Activated T-helper 1 cell treated with anti-CD3 and anti-CD28 coated beads, Interleukin-12 subunit alpha, Interleukin-12 subunit beta, Interleukin-2, Interleukin-4 antibody, amounts not matched to agents 30 ng/mL and 10 ng/mL and 1 ng/mL, durations not matched to agents 14 hours and 24 hours and 36 hours (primary cell): ENCODE data around the gene DMD. TPM values are rescaled to one million over a fixed set of nuclear protein-coding genes. Genes with fewer than 3 reads are reported as not detected.

Experiments used
- DNase-seq: peaks from one replicate; pipeline ENCODE4 v3.0.0; 2021; ENCODE audit warnings: low spot score
- H3K27ac Mint-ChIP-seq: one replicate; pipeline ENCODE4 v1.8.0; 2021; ENCODE audit warnings: mild to moderate bottlenecking, mixed read lengths
- H3K27me3 Mint-ChIP-seq: one replicate; pipeline ENCODE4 v1.8.0; 2022; ENCODE audit warnings: mild to moderate bottlenecking, moderate library complexity, mixed read lengths; ENCODE audit not compliant: insufficient read depth
- H3K36me3 Mint-ChIP-seq: one replicate; pipeline ENCODE4 v1.8.0; 2021; ENCODE audit warnings: low read depth, mixed read lengths
- H3K4me1 Mint-ChIP-seq: one replicate; pipeline ENCODE4 v1.8.0; 2021; ENCODE audit warnings: low read depth, mixed read lengths
- H3K4me3 Mint-ChIP-seq: one replicate; pipeline ENCODE4 v1.8.0; 2021; ENCODE audit warnings: mild to moderate bottlenecking, moderate library complexity, mixed read lengths
- H3K9me3 Mint-ChIP-seq: one replicate; pipeline ENCODE4 v1.8.0; 2021; ENCODE audit warnings: mixed read lengths
- intact Hi-C: fragments of 100-400 bp; cut with micrococcal nuclease; formaldehyde crosslinking; loops from one replicate; pipeline ENCODE4 v1.15.1; 2024
- total RNA-seq: library from RNA; stranded (reverse); gene quantifications from 2 replicates; pipeline ENCODE4 v1.2.3, GENCODE V29; 2022

Gene DMD
- total RNA-seq, 1 donor from 2014 or later: 12.8 TPM

- DNase-seq: no peak
- Mint-ChIP-seq H3K4me3 (no peak overlapping the region), H3K27ac (peak overlapping the region; percentile 52), H3K4me1 (peaks cover 16% of the 10 kb centered on the region), H3K9me3 (peaks cover 5% of the 10 kb centered on the region), H3K36me3 (no peaks in the 10 kb centered on the region), H3K27me3 (no peaks in the 10 kb centered on the region)
- intact Hi-C loops: no loop called here
These were observed 762.4 kb downstream of the DMD start for GRCh38 chrX:32448945-32449344.

DNA sequence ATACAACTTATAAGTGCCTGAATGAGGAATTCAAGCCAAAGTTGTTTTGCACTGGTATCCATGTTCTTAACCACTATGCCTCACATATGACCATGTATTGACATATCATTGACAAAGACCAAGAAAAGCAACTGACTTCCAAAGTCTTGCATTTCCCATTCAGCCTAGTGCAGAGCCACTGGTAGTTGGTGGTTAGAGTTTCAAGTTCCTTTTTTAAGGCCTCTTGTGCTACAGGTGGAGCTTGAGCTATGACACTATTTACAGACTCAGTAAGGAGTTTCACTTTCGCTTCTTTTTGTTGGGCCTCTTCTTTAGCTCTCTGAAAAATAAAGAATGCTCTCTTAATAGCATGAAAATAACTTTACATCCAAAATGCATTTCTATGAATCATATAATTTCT is 763.0 kb downstream of the DMD start:
- H3K9me3 Mint-ChIP-seq: peaks cover 5% of the 10 kb centered on the region
- no peaks in the 10 kb centered on the region for H3K27me3 Mint-ChIP-seq
- peak; percentile 4 for DNase-seq
- H3K27ac Mint-ChIP-seq: peak overlapping the region; percentile 44
- H3K36me3 Mint-ChIP-seq: no peaks in the 10 kb centered on the region
- intact Hi-C loops: no loop called here
- peaks cover 16% of the 10 kb centered on the region for H3K4me1 Mint-ChIP-seq
- peak overlapping the region; percentile 26 for H3K4me3 Mint-ChIP-seq

DNA sequence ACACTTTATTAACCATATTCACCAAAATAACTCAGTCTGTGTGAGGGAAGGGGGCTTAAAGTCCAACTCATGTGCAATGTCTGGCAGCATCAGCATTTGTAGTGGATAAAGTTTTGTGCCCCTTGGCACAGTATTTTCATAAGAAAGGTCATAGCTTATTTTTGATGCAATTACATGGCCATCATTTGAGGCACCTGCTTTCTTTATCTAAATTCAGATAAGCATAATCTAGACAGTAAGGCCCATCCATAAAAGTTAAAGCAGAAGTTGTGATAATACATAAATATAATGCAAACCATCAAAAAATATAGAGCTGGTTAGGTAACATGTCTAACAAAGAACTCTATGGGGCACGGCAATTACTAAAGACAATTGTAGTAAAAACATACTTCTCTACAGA is 763.7 kb downstream of the DMD start:
- no peak for DNase-seq
- intact Hi-C loops: no loop called here
- H3K27me3 Mint-ChIP-seq: no peaks in the 10 kb centered on the region
- no peaks in the 10 kb centered on the region for H3K36me3 Mint-ChIP-seq
- peaks cover 5% of the 10 kb centered on the region for H3K9me3 Mint-ChIP-seq
- H3K4me3 Mint-ChIP-seq: no peak overlapping the region
- no peak overlapping the region for H3K27ac Mint-ChIP-seq
- peaks cover 16% of the 10 kb centered on the region for H3K4me1 Mint-ChIP-seq

DNA sequence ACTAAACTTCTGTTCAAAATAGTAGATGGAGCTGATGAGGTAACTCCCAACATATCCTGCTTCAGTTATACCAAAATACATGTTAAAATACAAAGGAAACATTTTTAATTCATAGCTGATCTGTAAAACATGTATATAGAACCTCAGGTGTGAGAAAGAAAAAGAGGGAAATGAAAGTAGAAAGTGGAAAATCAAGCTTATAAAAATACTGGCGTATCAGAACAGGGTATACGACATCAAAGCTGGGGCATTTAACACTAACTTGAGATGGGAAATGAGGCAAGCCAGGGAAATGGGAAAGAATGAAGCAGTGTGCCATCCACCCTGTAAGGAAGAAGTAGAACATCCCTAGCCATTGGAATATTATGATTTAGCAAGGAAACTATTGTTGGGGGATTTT is 767.5 kb downstream of the DMD start:
- Mint-ChIP-seq H3K36me3 (no peaks in the 10 kb centered on the region), H3K9me3 (no peaks in the 10 kb centered on the region), H3K4me1 (peaks cover 10% of the 10 kb centered on the region), H3K27ac (no peak overlapping the region), H3K27me3 (no peaks in the 10 kb centered on the region), H3K4me3 (no peak overlapping the region)
- intact Hi-C loops: no loop called here
- DNase-seq: no peak

DNA sequence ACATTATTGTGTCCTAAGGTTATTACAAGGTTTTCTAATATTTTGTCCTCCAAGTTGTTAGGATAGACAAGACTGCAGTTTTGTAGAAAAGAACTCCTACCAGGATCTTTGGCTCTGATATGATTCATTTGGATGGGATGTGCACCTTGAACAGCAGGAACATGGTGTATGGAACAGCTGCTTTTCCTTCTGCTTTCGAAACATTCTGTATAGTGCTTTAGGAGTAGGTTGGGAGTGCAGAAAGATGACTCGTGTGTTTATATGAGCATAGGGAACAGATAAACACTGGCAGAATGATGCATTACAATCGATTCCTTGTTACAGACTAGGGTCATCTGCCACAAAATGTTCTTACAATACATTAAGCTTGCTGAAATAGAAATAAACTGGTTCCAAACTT is 790.1 kb downstream of the DMD start:
- H3K4me1 Mint-ChIP-seq: no peaks in the 10 kb centered on the region
- H3K27ac Mint-ChIP-seq: no peak overlapping the region
- DNase-seq: no peak
- H3K27me3 Mint-ChIP-seq: no peaks in the 10 kb centered on the region
- H3K36me3 Mint-ChIP-seq: no peaks in the 10 kb centered on the region
- H3K9me3 Mint-ChIP-seq: no peaks in the 10 kb centered on the region
- intact Hi-C loops: no loop called here
- H3K4me3 Mint-ChIP-seq: no peak overlapping the region

DNA sequence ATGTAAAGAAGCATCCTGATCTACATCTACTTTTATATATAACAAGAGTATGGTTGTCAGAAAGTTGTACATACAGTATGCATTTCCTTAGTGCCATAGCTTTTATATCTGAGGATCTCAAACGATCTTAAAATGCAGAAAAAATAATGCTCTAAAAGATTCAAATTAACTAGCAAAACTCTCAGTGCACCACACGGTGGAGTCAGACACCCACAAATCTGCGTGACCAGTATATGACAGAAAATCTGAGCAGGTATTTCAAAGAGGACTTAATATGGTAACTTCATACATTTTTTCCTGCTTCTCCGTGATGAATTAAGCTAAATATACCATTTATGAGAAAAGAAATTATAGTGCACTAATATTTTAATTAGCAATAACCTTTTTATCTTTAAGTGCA is 803.0 kb downstream of the DMD start:
- Mint-ChIP-seq H3K27me3 (no peaks in the 10 kb centered on the region), H3K36me3 (no peaks in the 10 kb centered on the region), H3K4me3 (no peak overlapping the region), H3K27ac (no peak overlapping the region), H3K9me3 (no peaks in the 10 kb centered on the region), H3K4me1 (no peaks in the 10 kb centered on the region)
- intact Hi-C loops: no loop called here
- DNase-seq: peak; percentile 0

DNA sequence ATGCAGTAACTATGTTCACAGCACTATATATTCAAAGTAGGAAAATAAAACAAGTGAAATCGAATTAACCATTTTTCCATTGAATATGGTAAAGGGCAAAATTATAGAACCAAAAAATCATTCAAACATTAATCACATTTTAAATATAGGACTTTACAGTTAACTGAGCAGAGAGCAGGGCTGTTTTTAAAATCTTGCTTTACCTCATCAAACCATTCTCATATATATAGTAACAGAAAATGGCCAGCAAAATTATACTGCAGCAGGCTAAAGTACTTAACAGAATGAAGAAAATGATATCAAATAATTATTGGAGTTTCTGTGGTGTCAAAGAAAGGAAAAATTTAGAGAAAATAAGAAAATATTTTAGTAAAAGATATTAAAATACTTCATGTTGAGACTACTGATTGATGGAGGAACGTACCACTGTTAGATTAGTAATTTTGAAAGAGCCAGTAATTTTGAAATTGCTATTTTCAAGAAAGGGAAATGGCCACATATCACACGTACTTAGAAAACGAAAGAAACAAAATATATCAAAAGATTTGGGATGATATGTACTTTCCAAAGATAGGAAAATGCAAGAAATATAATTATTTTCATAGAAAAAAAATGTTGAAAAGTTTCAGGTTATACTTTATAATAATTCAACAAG is 813.7 kb downstream of the DMD start:
- Mint-ChIP-seq H3K27me3 (no peaks in the 10 kb centered on the region), H3K27ac (no peak overlapping the region), H3K4me1 (no peaks in the 10 kb centered on the region), H3K4me3 (no peak overlapping the region), H3K36me3 (no peaks in the 10 kb centered on the region), H3K9me3 (no peaks in the 10 kb centered on the region)
- no peak for DNase-seq
- intact Hi-C loops: no loop called here

DNA sequence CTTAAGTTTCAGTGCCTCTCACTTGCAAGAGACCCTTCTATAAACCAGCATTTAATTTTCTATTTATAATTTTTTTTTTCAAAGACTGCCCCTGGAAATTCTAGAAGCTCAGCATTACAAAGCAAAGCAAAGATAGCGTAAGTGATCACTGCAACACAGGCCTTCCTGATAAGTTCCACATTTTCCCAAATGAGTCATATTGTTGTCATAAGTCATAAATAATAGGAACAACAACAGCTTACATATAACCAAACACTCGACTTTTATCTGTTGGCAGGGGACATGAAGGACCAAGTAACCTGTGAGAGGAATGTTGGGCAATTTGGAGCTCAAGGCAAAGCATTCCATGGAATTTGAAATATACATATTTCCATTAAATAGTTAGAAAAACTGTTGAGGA is 815.5 kb downstream of the DMD start:
- no peak for DNase-seq
- no peaks in the 10 kb centered on the region for H3K4me1 Mint-ChIP-seq
- H3K36me3 Mint-ChIP-seq: no peaks in the 10 kb centered on the region
- H3K27ac Mint-ChIP-seq: no peak overlapping the region
- no peak overlapping the region for H3K4me3 Mint-ChIP-seq
- no peaks in the 10 kb centered on the region for H3K27me3 Mint-ChIP-seq
- intact Hi-C loops: no loop called here
- H3K9me3 Mint-ChIP-seq: no peaks in the 10 kb centered on the region

- Mint-ChIP-seq H3K27ac (no peak overlapping the region), H3K4me1 (no peaks in the 10 kb centered on the region), H3K27me3 (no peaks in the 10 kb centered on the region), H3K36me3 (no peaks in the 10 kb centered on the region), H3K9me3 (no peaks in the 10 kb centered on the region), H3K4me3 (no peak overlapping the region)
- intact Hi-C loops: no loop called here
- DNase-seq: no peak
These were observed 818.7 kb downstream of the DMD start for GRCh38 chrX:32392655-32393054.

DNA sequence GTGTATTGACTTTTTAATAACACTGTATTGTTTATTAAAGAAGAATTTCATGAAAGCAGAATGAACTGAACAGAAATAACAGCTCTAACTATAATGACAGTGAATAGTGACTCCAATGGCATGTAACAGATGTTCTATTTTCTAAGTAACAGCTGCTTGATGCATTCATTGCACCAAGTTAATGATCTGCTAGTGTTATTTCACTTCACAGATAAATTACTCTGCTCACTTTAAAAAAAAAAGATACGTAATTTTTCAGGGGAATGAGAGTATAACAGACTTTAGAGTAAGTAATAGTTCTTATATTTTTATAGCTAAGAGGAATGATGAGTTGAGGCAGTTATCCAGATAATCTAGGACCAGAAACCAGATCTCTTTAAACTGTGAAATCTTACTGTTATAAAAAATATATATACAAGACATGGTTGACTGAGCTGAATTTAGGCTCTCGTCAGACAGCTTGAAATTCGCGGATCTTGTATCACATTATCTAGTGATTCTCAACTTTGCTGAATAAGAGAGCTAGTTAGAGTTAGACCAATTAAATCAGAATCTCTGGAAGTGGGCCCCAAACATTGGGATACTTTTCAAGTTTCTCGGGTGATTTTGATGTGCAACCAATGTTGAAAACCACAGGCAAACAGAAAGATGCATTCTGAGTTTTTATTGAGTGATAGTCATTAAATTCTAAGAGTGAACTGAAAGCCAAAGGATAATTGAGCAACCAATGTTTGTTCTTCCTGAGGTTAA is 840.7 kb downstream of the DMD start:
- no peak overlapping the region for H3K4me3 Mint-ChIP-seq
- intact Hi-C loops: no loop called here

GRCh38 chrX:32293962-32294700 is 917.2 kb downstream of the DMD start:
- Mint-ChIP-seq H3K36me3 (no peaks in the 10 kb centered on the region), H3K4me1 (no peaks in the 10 kb centered on the region), H3K27me3 (no peaks in the 10 kb centered on the region), H3K27ac (no peak overlapping the region), H3K4me3 (no peak overlapping the region), H3K9me3 (no peaks in the 10 kb centered on the region)
- intact Hi-C loops: no loop called here
- DNase-seq: no peak

More for the DNA sequence above, 840.7 kb downstream of the DMD start:
- H3K36me3 Mint-ChIP-seq: no peaks in the 10 kb centered on the region
- DNase-seq: no peak
- H3K4me1 Mint-ChIP-seq: no peaks in the 10 kb centered on the region
- no peak overlapping the region for H3K27ac Mint-ChIP-seq
- H3K9me3 Mint-ChIP-seq: no peaks in the 10 kb centered on the region
- H3K27me3 Mint-ChIP-seq: no peaks in the 10 kb centered on the region

GRCh38 chrX:32289356-32289755 is 922.0 kb downstream of the DMD start:
- DNase-seq: no peak
- Mint-ChIP-seq H3K36me3 (no peaks in the 10 kb centered on the region), H3K4me1 (no peaks in the 10 kb centered on the region), H3K27ac (no peak overlapping the region), H3K9me3 (no peaks in the 10 kb centered on the region), H3K27me3 (no peaks in the 10 kb centered on the region), H3K4me3 (no peak overlapping the region)
- intact Hi-C loops: no loop called here

GRCh38 chrX:32281853-32282252 is 929.5 kb downstream of the DMD start:
- H3K9me3 Mint-ChIP-seq: no peaks in the 10 kb centered on the region
- H3K27me3 Mint-ChIP-seq: no peaks in the 10 kb centered on the region
- no peaks in the 10 kb centered on the region for H3K4me1 Mint-ChIP-seq
- H3K36me3 Mint-ChIP-seq: no peaks in the 10 kb centered on the region
- intact Hi-C loops: no loop called here
- H3K27ac Mint-ChIP-seq: no peak overlapping the region
- no peak overlapping the region for H3K4me3 Mint-ChIP-seq
- no peak for DNase-seq
